SHP77 (cell line): ENCODE results near the gene DCUN1D5.

Experiments
- DNase-seq, 2 experiments: peaks; one replicate each; lab custom pipeline; 2025; lab: John Stamatoyannopoulos, UW

Gene DCUN1D5

DNA sequence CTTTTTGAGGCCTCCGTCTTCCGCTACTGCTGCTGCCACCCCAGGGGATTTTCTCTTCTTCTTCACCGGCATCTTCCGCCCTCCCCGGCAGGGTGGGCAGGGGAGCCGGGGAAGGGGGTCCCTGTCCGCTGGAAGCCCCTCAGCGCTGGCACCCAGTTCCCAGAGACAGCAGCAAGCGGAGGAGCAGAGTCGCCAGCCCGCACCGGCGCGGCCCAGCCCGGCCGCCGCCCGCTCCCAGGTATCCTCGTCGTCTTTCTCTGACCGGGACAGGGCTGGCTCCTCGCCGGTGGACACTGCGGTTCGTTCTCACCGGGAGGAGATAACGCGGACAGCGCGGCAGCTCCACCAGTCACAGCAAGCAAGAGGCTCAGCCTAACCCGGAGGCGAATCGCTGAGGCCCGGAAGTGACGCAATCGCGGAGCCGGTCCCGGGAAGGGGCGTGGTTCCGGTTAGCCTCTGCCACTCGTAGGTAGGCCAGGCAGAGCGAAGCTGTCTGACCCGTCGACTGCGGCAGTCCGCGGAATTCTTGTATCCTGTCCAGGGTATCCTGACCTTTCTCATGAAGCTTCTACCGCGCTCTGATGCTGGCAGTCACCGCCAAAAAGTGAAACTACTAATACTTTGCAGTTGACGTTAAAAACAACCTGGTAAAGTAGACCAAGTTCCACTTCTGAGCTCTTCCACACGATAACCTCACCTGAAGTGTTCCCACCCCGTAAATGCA lies at the start of gene DCUN1D5:
DCUN1D5 (minus strand) TSS at position 360 of the 724 bp plus-strand sequence; CDS start at position 72, 288 bp downstream.
- peak; percentile 85 to 94 for DNase-seq

- no peak for DNase-seq
These were observed 33.5 kb upstream of the DCUN1D5 start for GRCh38 chr11:103125462-103125861.

DNA sequence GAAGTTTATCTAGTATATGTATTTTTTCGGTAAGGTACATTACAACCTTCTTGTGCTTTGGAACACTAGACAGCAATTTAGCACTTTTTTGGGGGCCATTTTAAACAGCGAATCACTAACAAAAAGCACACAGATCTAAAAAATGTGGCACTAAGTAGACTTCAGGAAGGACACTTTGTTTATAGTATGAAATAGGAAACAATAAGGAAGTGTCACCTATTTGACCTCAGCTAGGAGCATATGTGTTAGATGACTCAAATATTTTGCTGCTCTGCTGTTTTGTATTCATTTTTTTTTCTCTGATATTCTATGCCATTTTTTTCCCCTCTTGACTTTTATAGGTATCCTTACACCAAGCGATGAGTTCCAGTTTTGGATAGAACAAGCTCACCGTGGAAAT lies 22.9 kb upstream of the DCUN1D5 start:
- no peak for DNase-seq

- DNase-seq, result no peak
These were observed 20.4 kb upstream of the DCUN1D5 start for GRCh38 chr11:103112364-103112763.

DNA sequence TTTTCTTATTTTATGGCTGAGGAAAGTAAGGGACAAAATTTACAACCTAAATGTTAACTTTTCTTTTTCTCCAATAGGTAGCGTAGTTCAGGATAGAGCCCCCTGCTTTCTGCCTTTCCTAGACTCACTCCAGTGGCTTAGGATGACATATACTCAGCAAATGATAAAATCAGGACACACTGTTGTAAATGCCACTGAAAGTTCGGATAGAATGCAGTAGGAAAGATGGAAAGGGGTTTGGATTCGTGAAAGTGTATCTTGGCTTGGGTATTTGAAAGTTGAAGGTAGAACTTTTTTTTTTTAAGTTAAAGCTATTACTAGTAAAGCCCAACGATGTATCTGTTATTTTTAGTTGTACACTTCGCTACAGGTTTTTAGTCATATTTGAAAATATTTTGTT lies 19.4 kb upstream of the DCUN1D5 start:
- DNase-seq, result no peak

GRCh38 chr11:103110391-103110790 lies 18.4 kb upstream of the DCUN1D5 start:
- DNase-seq, result no peak

- peak in 1 of 2 experiments; percentile 12 for DNase-seq
These were observed 17.9 kb upstream of the DCUN1D5 start for GRCh38 chr11:103109818-103110388.

- peak; percentile 85 to 89 for DNase-seq
These were observed 17.2 kb upstream of the DCUN1D5 start, which contains the start of gene DYNC2H1 for GRCh38 chr11:103108933-103109817. TSS of gene DYNC2H1 (plus strand) at chr11:103109426. CDS start at chr11:103109575, 149 bp downstream.

GRCh38 chr11:103097279-103097678 lies 5.3 kb upstream of the DCUN1D5 start:
- DNase-seq, result no peak

GRCh38 chr11:103091064-103091800 lies 728 bp downstream of the DCUN1D5 start:
- peak; percentile 12 to 13 for DNase-seq

DNA sequence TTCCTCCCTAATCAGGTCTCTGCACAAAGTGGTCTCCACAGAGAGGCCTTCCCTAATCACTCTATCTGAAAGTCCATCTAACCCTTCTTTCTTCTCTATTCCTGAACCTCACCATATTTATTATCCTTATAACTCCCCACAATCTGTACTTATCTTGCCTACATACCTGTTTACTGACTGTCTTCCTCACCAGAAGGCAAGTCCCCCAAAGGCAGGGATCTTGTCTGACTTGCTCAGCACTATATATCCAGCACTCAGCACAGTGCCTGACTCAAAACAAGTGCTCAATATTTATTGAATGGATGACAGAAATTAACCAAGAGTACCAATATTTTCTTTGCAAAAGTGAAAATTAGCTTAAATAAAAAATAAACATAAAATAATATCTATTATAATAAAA lies 5.5 kb downstream of the DCUN1D5 start:
- no peak for DNase-seq

- DNase-seq, result no peak
These were observed 6.1 kb downstream of the DCUN1D5 start for GRCh38 chr11:103085758-103086365.

DNA sequence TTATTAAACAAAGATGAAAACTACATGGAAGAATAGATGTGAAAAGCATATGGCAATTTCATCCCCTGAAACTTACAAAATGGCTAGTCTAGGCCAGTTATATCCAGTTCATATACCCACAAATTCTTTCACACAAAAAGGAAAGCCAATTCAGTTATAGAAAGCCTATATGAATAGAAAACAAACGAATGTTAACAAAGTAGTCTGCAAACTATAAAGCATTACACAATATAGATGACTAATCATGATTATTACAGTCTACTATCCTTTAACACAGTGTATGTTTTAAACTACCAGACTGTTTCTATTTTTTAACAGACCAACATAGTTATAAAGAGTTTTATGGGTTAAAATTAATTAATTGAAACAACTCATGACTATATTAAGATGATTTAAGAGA lies 12.1 kb downstream of the DCUN1D5 start:
- no peak for DNase-seq

DNA sequence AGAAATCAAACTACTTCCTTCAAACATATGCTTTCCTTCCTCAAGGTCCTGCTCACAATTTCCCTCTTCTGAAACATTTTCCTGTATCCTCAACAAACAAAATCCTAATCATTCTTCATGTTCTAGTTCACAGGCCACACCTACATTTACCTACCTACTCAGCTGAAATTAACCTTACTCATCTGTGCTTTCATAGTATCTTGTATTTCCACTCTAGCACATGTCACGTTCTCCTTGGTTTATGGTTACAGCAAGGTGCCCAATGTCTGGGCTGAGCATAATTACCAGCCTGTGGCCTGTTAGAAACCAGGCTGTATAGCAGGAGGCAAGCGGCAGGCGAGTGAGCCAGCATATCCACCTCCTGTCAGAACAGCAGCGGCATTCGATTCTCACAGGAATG lies 13.2 kb downstream of the DCUN1D5 start:
- no peak for DNase-seq

- DNase-seq, result no peak
These were observed 14.4 kb downstream of the DCUN1D5 start for GRCh38 chr11:103077554-103077953.

DNA sequence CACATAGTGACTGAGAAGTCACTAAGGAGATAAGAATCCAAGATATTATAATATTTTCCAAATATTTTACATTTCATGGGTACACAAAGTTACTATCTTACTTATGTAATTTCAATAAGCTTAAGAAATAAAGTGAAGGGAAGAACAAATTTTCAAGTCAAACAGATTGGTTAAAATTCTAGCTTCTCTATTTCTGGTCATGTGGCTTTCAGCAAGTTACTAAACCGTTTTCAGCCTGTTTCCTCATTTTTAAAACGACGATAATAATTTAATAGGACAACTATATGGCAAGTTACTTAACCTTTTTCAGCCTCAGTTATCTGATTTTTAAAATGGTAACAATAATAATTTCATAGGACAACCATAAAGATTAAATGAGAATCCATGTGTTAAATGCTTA lies 15.6 kb downstream of the DCUN1D5 start:
- DNase-seq, result no peak

DNA sequence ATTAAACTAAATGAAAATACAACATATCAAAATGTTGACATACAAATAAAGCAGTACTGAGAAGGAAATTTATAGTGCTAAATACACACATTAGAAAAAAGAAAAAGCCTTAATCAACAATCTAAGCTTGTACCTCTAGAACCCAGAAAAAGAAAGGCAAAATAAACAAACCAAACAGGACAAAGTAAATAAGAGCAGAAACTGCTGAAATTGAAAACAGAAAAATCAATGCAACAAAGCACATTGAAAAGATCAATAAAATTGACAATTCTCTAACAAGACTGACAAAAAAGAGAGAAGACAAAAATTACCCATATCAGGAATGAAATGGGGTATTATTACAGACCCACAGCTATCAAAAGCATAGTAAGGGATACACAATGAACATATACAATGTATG lies 21.0 kb downstream of the DCUN1D5 start:
- no peak for DNase-seq

DNA sequence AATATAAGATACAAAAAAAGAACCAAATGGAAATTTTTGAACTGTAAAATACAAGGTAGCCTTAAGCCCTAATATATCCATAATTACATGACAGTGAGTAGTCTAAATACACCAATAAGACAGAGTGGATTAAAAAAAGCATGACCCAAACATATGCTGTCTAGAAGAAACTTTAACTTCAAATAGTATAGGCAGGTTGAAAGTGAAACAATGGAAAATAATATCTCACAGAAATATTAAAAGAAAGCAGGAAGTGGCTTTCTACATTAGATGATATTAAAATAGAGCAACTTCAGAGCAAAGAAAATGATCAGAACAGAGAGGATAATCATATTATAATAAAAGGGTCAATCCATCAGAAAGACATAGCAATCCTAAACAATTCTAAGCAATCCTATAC lies 21.8 kb downstream of the DCUN1D5 start:
- no peak for DNase-seq

GRCh38 chr11:103069367-103069766 lies 22.6 kb downstream of the DCUN1D5 start:
- DNase-seq, result no peak

GRCh38 chr11:103067118-103067517 lies 24.8 kb downstream of the DCUN1D5 start:
- DNase-seq, result no peak

- no peak for DNase-seq
These were observed 30.3 kb downstream of the DCUN1D5 start for GRCh38 chr11:103061656-103062055.
